H1 (cell line): ENCODE data around the gene MTRFR. TPM values are rescaled to one million over a fixed set of nuclear protein-coding genes. Genes with fewer than 3 reads are reported as not detected.

Source experiments
- CTCF ChIA-PET: fragments of 300-600 bp; sonication (Branson Sonifier 250); formaldehyde crosslinking; loops from one replicate; lab custom pipeline; 2021; ENCODE audit not compliant: partially characterized antibody; lab: Charles Lee
- POLR2A ChIA-PET: fragments of 300-600 bp; sonication (Branson Sonifier 250); formaldehyde crosslinking; loops from one replicate; lab custom pipeline; 2021; ENCODE audit warnings: inconsistent platforms; ENCODE audit not compliant: partially characterized antibody; lab: Charles Lee
- DNase-seq, 2 experiments: peaks; one replicate each; pipeline versions ENCODE4 v3.0.0 to v3.0.0-alpha.2; 2010 to 2022; ENCODE audit warnings: low spot score in 2 of 2, low read depth in 1 of 2, mixed read lengths in 1 of 2
- FAIRE-seq: peaks from 2 replicates; lab custom pipeline; 2011; peaks lifted over from hg19 to GRCh38; lab: Jason Lieb, UNC
- H2AFZ ChIP-seq: 2 replicates; pipeline ENCODE4 v1.8.1; 2012; ENCODE audit warnings: low read length, inconsistent platforms
- H2AK5ac ChIP-seq: 2 replicates; pipeline ENCODE4 v1.6.1; 2013; ENCODE audit warnings: low read depth, low read length
- H2BK120ac ChIP-seq: replicated peaks from 2 replicates; pipeline ENCODE3; 2013; ENCODE audit warnings: low read depth, low read length, inconsistent platforms
- H2BK12ac ChIP-seq: 2 replicates; pipeline ENCODE4 v1.6.1; 2013; ENCODE audit warnings: low read depth, low read length
- H2BK15ac ChIP-seq: 2 replicates; pipeline ENCODE4 v1.6.1; 2013; ENCODE audit warnings: low read length
- H2BK20ac ChIP-seq: 2 replicates; pipeline ENCODE4 v1.6.1; 2013; ENCODE audit warnings: low read length
- H2BK5ac ChIP-seq: 2 replicates; pipeline ENCODE4 v1.6.1; 2013; ENCODE audit warnings: low read depth, low read length
- H3K14ac ChIP-seq: 2 replicates; pipeline ENCODE4 v1.6.1; 2013; ENCODE audit warnings: inconsistent platforms; ENCODE audit not compliant: insufficient read length
- H3K18ac ChIP-seq: 2 replicates; pipeline ENCODE4 v1.6.1; 2013; ENCODE audit warnings: low read length; ENCODE audit errors: extremely low read depth
- H3K23ac ChIP-seq: 2 replicates; pipeline ENCODE4 v1.6.1; 2013; ENCODE audit warnings: inconsistent platforms; ENCODE audit not compliant: insufficient read length
- H3K23me2 ChIP-seq: 2 replicates; pipeline ENCODE4 v1.6.1; 2013; ENCODE audit warnings: low read depth, low read length
- H3K27ac ChIP-seq: 2 replicates; pipeline ENCODE4 v1.6.1; 2011; ENCODE audit warnings: low read depth, low read length, inconsistent platforms
- H3K27me3 ChIP-seq, 4 experiments: replicated peaks in 1 of 4; 1 replicate in 1 of 4; 2 replicates in 3 of 4; pipeline versions ENCODE4 v1.6.1 to v1.8.1; 2011 to 2013; ENCODE audit warnings: low read length in 3 of 4, mild to moderate bottlenecking in 3 of 4, inconsistent platforms in 2 of 4, mixed read lengths in 2 of 4, moderate library complexity in 1 of 4; ENCODE audit not compliant: control insufficient read depth in 3 of 4, insufficient read depth in 3 of 4; ENCODE audit errors: extremely low read depth in 1 of 4
- H3K36me3 ChIP-seq, 4 experiments: 2 replicates each; pipeline versions ENCODE4 v1.6.1 to v1.8.1; 2011 to 2013; ENCODE audit warnings: mild to moderate bottlenecking in 4 of 4, low read length in 3 of 4, moderate library complexity in 2 of 4, control low read depth in 1 of 4, inconsistent platforms in 1 of 4; ENCODE audit not compliant: insufficient read depth in 4 of 4, control insufficient read depth in 2 of 4
- H3K4ac ChIP-seq: replicated peaks from 2 replicates; pipeline ENCODE3; 2013; ENCODE audit warnings: low read length, low read depth, mixed read lengths, inconsistent platforms; ENCODE audit not compliant: insufficient read length
- H3K4me1 ChIP-seq, 4 experiments: replicated peaks in 1 of 4; 1 replicate in 1 of 4; 2 replicates in 3 of 4; pipeline versions ENCODE4 v1.6.1 to v1.8.1; 2011 to 2013; ENCODE audit warnings: low read length in 3 of 4, inconsistent platforms in 2 of 4, mixed read lengths in 1 of 4; ENCODE audit not compliant: insufficient read depth in 4 of 4, control insufficient read depth in 3 of 4
- H3K4me2 ChIP-seq, 2 experiments: 2 replicates each; pipeline versions ENCODE4 v1.6.1 to v1.8.1; 2011 to 2013; ENCODE audit warnings: low read depth in 2 of 2, low read length in 2 of 2, control low read depth in 1 of 2, inconsistent platforms in 1 of 2, mild to moderate bottlenecking in 1 of 2; ENCODE audit not compliant: insufficient read depth in 1 of 2
- H3K4me3 ChIP-seq, 4 experiments: fragments of 200-600, 300-600 bp in 1 of 4; sonication (generic), shearing (Covaris generic), sonication (Bioruptor Twin) in 1 of 4; 2 replicates each; pipeline versions ENCODE4 v1.5.1 to v1.8.1; 2011 to 2016; ENCODE audit warnings: low read length in 4 of 4, low read depth in 3 of 4, control low read depth in 2 of 4, inconsistent platforms in 2 of 4, mild to moderate bottlenecking in 2 of 4, mixed read lengths in 1 of 4, moderate library complexity in 1 of 4; ENCODE audit not compliant: insufficient read depth in 2 of 4; ENCODE audit errors: extremely low read depth in 1 of 4
- H3K56ac ChIP-seq: replicated peaks from 2 replicates; pipeline ENCODE3; 2013; ENCODE audit warnings: low read depth, mild to moderate bottlenecking, mixed read lengths, low read length, inconsistent platforms; ENCODE audit not compliant: insufficient read length
- H3K79me1 ChIP-seq: 2 replicates; pipeline ENCODE4 v1.6.1; 2013; ENCODE audit warnings: low read depth, low read length, control low read depth
- H3K79me2 ChIP-seq, 2 experiments: 2 replicates each; pipeline versions ENCODE4 v1.6.1 to v1.8.1; 2012 to 2013; ENCODE audit warnings: low read length in 2 of 2, mild to moderate bottlenecking in 2 of 2, inconsistent platforms in 1 of 2; ENCODE audit not compliant: insufficient read depth in 2 of 2, control insufficient read depth in 1 of 2
- H3K9ac ChIP-seq, 4 experiments: replicated peaks in 1 of 4; 1 replicate in 1 of 4; 2 replicates in 3 of 4; pipeline versions ENCODE4 v1.6.1 to v1.8.1; 2011 to 2013; ENCODE audit warnings: low read depth in 3 of 4, low read length in 3 of 4, control low read depth in 2 of 4, mild to moderate bottlenecking in 2 of 4, moderate library complexity in 2 of 4, inconsistent platforms in 1 of 4; ENCODE audit errors: extremely low read depth in 1 of 4
- H3K9me3 ChIP-seq, 2 experiments: 2 replicates each; pipeline versions ENCODE4 v1.6.1 to v1.8.1; 2012 to 2013; ENCODE audit warnings: mild to moderate bottlenecking in 2 of 2, moderate library complexity in 2 of 2, control low read depth in 1 of 2, inconsistent platforms in 1 of 2, low read depth in 1 of 2, low read length in 1 of 2, mixed read lengths in 1 of 2; ENCODE audit not compliant: insufficient read depth in 2 of 2
- H4K20me1 ChIP-seq, 2 experiments: replicated peaks in 1 of 2; 2 replicates each; pipeline versions ENCODE3 to v1.8.1; 2011 to 2013; ENCODE audit warnings: inconsistent platforms in 2 of 2, low read length in 2 of 2, mild to moderate bottlenecking in 1 of 2; ENCODE audit not compliant: insufficient read depth in 2 of 2, control insufficient read depth in 1 of 2
- H4K5ac ChIP-seq: 2 replicates; pipeline ENCODE4 v1.6.1; 2013; ENCODE audit warnings: low read length, low read depth, mixed read lengths, inconsistent platforms; ENCODE audit not compliant: insufficient read length
- H4K8ac ChIP-seq: 2 replicates; pipeline ENCODE4 v1.8.0; 2013; ENCODE audit warnings: mild to moderate bottlenecking, moderate library complexity, low read length, inconsistent platforms; ENCODE audit not compliant: insufficient read depth; ENCODE audit errors: extremely low read depth
- H4K91ac ChIP-seq: replicated peaks from 2 replicates; pipeline ENCODE3; 2013; ENCODE audit warnings: low read length, mixed read lengths, inconsistent platforms; ENCODE audit not compliant: insufficient read length
- BCL11A ChIP-seq, 2 experiments: IDR thresholded peaks; one replicate each; pipeline ENCODE4 v1.6.1; 2011; ENCODE audit warnings: low read depth in 2 of 2, low read length in 2 of 2, mild to moderate bottlenecking in 2 of 2
- BRCA1 ChIP-seq: IDR thresholded peaks from 2 replicates; pipeline ENCODE4 v1.6.1; 2012; ENCODE audit warnings: low read depth, low read length, improper control_type of control experiment
- CBX5 ChIP-seq: fragments of 300-800, 300-1000 bp; sonication (generic); IDR thresholded peaks from 2 replicates; pipeline ENCODE4 v1.7.1; 2016; ENCODE audit warnings: antibody characterized with exemption, low read length, low read depth
- CHD2 ChIP-seq: IDR thresholded peaks from 2 replicates; pipeline ENCODE4 v1.6.1; 2012; ENCODE audit warnings: low read length, improper control_type of control experiment
- GABPA ChIP-seq: IDR thresholded peaks from 2 replicates; pipeline ENCODE4 v1.6.1; 2011; ENCODE audit warnings: mild to moderate bottlenecking, low read length, moderate library complexity, borderline replicate concordance; ENCODE audit not compliant: insufficient read depth
- GTF2F1 ChIP-seq: IDR thresholded peaks from 2 replicates; pipeline ENCODE4 v1.6.1; 2012; ENCODE audit warnings: low read depth, low read length, improper control_type of control experiment, borderline replicate concordance
- JUND ChIP-seq: IDR thresholded peaks from 2 replicates; pipeline ENCODE4 v1.6.1; 2011; ENCODE audit warnings: mild to moderate bottlenecking, improper control_type of control experiment, low read length
- KDM4A ChIP-seq: IDR thresholded peaks from one replicate; pipeline ENCODE4 v1.7.1; 2012; ENCODE audit warnings: low read depth, mild to moderate bottlenecking, moderate library complexity, low read length, inconsistent platforms; ENCODE audit not compliant: severe bottlenecking
- MAFK ChIP-seq: IDR thresholded peaks from 2 replicates; pipeline ENCODE4 v1.6.1; 2012; ENCODE audit warnings: low read depth, mild to moderate bottlenecking, improper control_type of control experiment, low read length
- SRF ChIP-seq: IDR thresholded peaks from 2 replicates; pipeline ENCODE4 v1.6.1; 2011; ENCODE audit warnings: mild to moderate bottlenecking, low read depth, low read length, moderate library complexity
- TEAD4 ChIP-seq: IDR thresholded peaks from 2 replicates; pipeline ENCODE4 v1.6.1; 2012; ENCODE audit warnings: low read depth, low read length, inconsistent platforms, mixed read lengths
- USF2 ChIP-seq: IDR thresholded peaks from 2 replicates; pipeline ENCODE4 v1.6.1; 2011; ENCODE audit warnings: low read length, improper control_type of control experiment
- YY1 ChIP-seq: IDR thresholded peaks from 2 replicates; pipeline ENCODE4 v1.6.1; 2011; ENCODE audit warnings: low read depth, mild to moderate bottlenecking, low read length
- WGBS, 2 experiments: shearing (Covaris generic) in 1 of 2; methylation state at CpG; one replicate each; pipeline versions ENCODE4 v1.1.6 to v1.1.7; 2013 to 2015; ENCODE audit warnings: low lambda C conversion rate in 2 of 2, mixed read lengths in 2 of 2, inconsistent platforms in 1 of 2, low coverage in 1 of 2, missing lambda C conversion rate in 1 of 2; ENCODE audit not compliant: insufficient replicate concordance in 2 of 2, insufficient coverage in 1 of 2, insufficient read length in 1 of 2; ENCODE audit errors: extremely low coverage in 1 of 2, missing lambda C conversion rate in 1 of 2; 5-methylcytosine and 5-hydroxymethylcytosine counted together
- polyA plus RNA-seq, 7 experiments: library from polyadenylated mRNA; depleted of rRNA in 3 of 7; stranded (reverse) in 5 of 7; unstranded in 2 of 7; fragments of >200 nt in 5 of 7; fragments of 200-250 nt in 2 of 7; gene quantifications; 1 replicate in 5 of 7; 2 replicates in 1 of 7; 4 replicates in 1 of 7; pipeline versions ENCODE4 v1.2.1 to v1.2.3, GENCODE V29; 2011 to 2013; ENCODE audit warnings: missing spikeins in 2 of 7, mixed read lengths in 2 of 7
- total RNA-seq: library from RNA; stranded (reverse); fragmentation: NEBNext Ultra II Directional; extraction: Animal tissue kit (Norgen Biotek cat#: 25700); gene quantifications from 2 replicates; pipeline ENCODE4 v1.2.1, GENCODE V29; 2021

Gene MTRFR
- total and polyA plus RNA-seq, 2 of the 8 experiments (the other 6 are each of a cell fraction or from before 2014, with no cell fraction given) = 9.2 to 12.9 TPM

DNA sequence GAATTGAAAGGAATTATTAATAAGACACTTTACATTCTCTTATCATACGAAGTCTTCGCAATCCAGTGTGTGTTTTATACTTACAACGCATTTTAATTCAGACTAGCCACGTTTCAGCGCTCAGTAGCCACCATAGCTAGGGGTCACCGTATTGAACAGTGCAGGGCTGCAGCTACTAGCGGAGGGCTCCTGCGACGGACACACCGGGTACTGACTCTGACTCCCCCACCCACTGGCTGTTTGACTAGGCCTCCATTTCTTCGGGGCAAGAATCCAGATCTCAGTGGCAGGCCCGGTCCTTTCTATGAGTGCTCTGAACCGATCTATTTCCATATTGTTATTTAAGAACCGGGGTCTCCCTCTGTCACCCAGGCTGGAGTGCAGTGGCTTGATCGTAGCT lies 39.9 kb downstream of the MTRFR start:
- H3K36me3 ChIP-seq = no peaks in the 10 kb centered on the region
- no peak overlapping the region for H3K14ac ChIP-seq
- peaks cover 0 to 2% of the 10 kb centered on the region in 2 experiments for H4K20me1 ChIP-seq
- peaks cover 2 to 17% (median 12%) of the 10 kb centered on the region in 4 experiments for H3K4me1 ChIP-seq
- H3K56ac ChIP-seq = no peak overlapping the region
- 86% methylated on average over 15 of the region's 15 CpGs; no CpG with 5 or more reads in 1 of the 2 experiments for WGBS, 2 experiments
- H3K79me2 ChIP-seq = peaks cover 0 to 38% of the 10 kb centered on the region in 2 experiments; a peak in 2 of 4 replicates
- no peak overlapping the region; the same call in 1 of the 2 replicates for H2BK12ac ChIP-seq
- H3K27me3 ChIP-seq = no peaks in the 10 kb centered on the region
- H3K9ac ChIP-seq = no peak overlapping the region
- no peak overlapping the region for H2BK5ac ChIP-seq
- H2BK120ac ChIP-seq = no peak overlapping the region
- POLR2A ChIA-PET = no interaction called here
- H3K4ac ChIP-seq = no peak overlapping the region
- TF ChIP-seq JUND = no peak
- no peak for TF ChIP-seq GTF2F1
- no peak for TF ChIP-seq TEAD4
- no peak for TF ChIP-seq GABPA
- TF ChIP-seq CBX5 = no peak
- TF ChIP-seq YY1 = no peak
- TF ChIP-seq USF2 = no peak
- TF ChIP-seq MAFK = no peak
- no peak for TF ChIP-seq BRCA1
- no peak for TF ChIP-seq BCL11A (IDR thresholded peaks at IDR 0.05; ENCODE audit: low read depth in 2 of 2, low read length in 2 of 2)
- no peak for TF ChIP-seq KDM4A
- TF ChIP-seq SRF = no peak
- TF ChIP-seq CHD2 = no peak
- H3K9me3 ChIP-seq = no peaks in the 10 kb centered on the region
- H4K8ac ChIP-seq = no peak overlapping the region
- FAIRE-seq = no peak
- H3K79me1 ChIP-seq = no peaks in the 10 kb centered on the region
- no peak overlapping the region for H2AFZ ChIP-seq
- no peak for DNase-seq
- no peak overlapping the region for H2AK5ac ChIP-seq
- no peak overlapping the region for H2BK20ac ChIP-seq
- no peak overlapping the region for H3K18ac ChIP-seq
- peak overlapping the region in 1 of 2 experiments; percentile 86; a peak in 1 of 4 replicates for H3K4me2 ChIP-seq
- no peak overlapping the region for H4K5ac ChIP-seq
- no peak overlapping the region for H2BK15ac ChIP-seq
- H4K91ac ChIP-seq = peak overlapping the region; percentile 22
- H3K23ac ChIP-seq = no peak overlapping the region
- CTCF ChIA-PET = no interaction called here
- H3K27ac ChIP-seq = no peak overlapping the region
- no peak overlapping the region for H3K4me3 ChIP-seq
- peaks cover 9% of the 10 kb centered on the region for H3K23me2 ChIP-seq
